Panc1 (cell line): ENCODE results near the gene PKP1. TPM values are rescaled to one million over a fixed set of nuclear protein-coding genes. Genes with fewer than 3 reads are reported as not detected.

ENCODE experiments used
- ATAC-seq: fragments of 200-7000 bp; cut with Tn5 transposase; 2 replicates; pipeline ENCODE4 v1.9.1; 2020; ENCODE audit warnings: mild to moderate bottlenecking, moderate library complexity
- BruUV-seq: library from RNA; stranded (reverse); fragments of 400-500 nt; replicated peaks from 2 replicates; lab custom pipeline; 2021; lab: Mats Ljungman, UMichigan
- CTCF ChIA-PET: fragments of 300-600 bp; sonication (Branson Sonifier 250); formaldehyde crosslinking; loops from one replicate; lab custom pipeline; 2022; ENCODE audit warnings: antibody characterized with exemption; lab: Charles Lee
- POLR2A ChIA-PET: fragments of 300-600 bp; sonication (Branson Sonifier 250); formaldehyde crosslinking; loops from one replicate; lab custom pipeline; 2022; ENCODE audit warnings: antibody characterized with exemption; lab: Charles Lee
- DNase-seq: peaks from one replicate; pipeline ENCODE4 v3.0.0-alpha.2; 2010; ENCODE audit warnings: low read depth, low spot score
- H3K27ac ChIP-seq: 2 replicates; pipeline ENCODE4 v1.5.1; 2011; ENCODE audit warnings: mild to moderate bottlenecking, low read length, inconsistent platforms
- H3K27me3 ChIP-seq: fragments of 200-500 bp; sonication (Bioruptor generic); 2 replicates; pipeline ENCODE4 v1.6.0; 2014; ENCODE audit warnings: low read length, inconsistent platforms; ENCODE audit not compliant: control insufficient read depth, insufficient read depth
- H3K36me3 ChIP-seq: fragments of 200-500 bp; sonication (Bioruptor generic); 2 replicates; pipeline ENCODE4 v1.5.1; 2014; ENCODE audit warnings: inconsistent platforms, mild to moderate bottlenecking, low read length, moderate library complexity; ENCODE audit not compliant: control insufficient read depth, insufficient read depth
- H3K4me1 ChIP-seq: 2 replicates; pipeline ENCODE4 v1.5.1; 2011; ENCODE audit warnings: inconsistent platforms, mild to moderate bottlenecking, low read length, moderate library complexity; ENCODE audit not compliant: control insufficient read depth, insufficient read depth
- H3K4me3 ChIP-seq, 2 experiments: 2 replicates each; pipeline ENCODE4 v1.5.1; 2011 to 2012; ENCODE audit warnings: low read depth in 2 of 2, low read length in 2 of 2, mild to moderate bottlenecking in 2 of 2, inconsistent platforms in 1 of 2, moderate library complexity in 1 of 2
- H3K9me3 ChIP-seq: fragments of 200-500 bp; sonication (Bioruptor generic); 2 replicates; pipeline ENCODE4 v1.5.1; 2014; ENCODE audit warnings: low read depth, mild to moderate bottlenecking, inconsistent platforms, low read length, moderate library complexity; ENCODE audit not compliant: control insufficient read depth, insufficient read depth
- CTCF ChIP-seq: fragments of 450-650 bp; IDR thresholded peaks from 2 replicates; pipeline ENCODE4 v1.5.1; 2017; ENCODE audit warnings: mild to moderate bottlenecking
- POLR2AphosphoS5 ChIP-seq: IDR thresholded peaks from 2 replicates; pipeline ENCODE4 v1.6.1; 2012; ENCODE audit warnings: mild to moderate bottlenecking, low read depth, low read length, moderate library complexity
- REST ChIP-seq, 2 experiments: IDR thresholded peaks; 2 replicates each; pipeline ENCODE4 v1.6.1; 2011 to 2012; ENCODE audit warnings: low read depth in 2 of 2, control low read depth in 1 of 2, low read length in 1 of 2, mild to moderate bottlenecking in 1 of 2, moderate library complexity in 1 of 2; ENCODE audit not compliant: insufficient read depth in 1 of 2
- SIN3A ChIP-seq: IDR thresholded peaks from 2 replicates; pipeline ENCODE4 v1.6.1; 2012; ENCODE audit warnings: low read depth, mild to moderate bottlenecking, low read length, moderate library complexity, borderline replicate concordance; ENCODE audit not compliant: insufficient read depth
- TCF7L2 ChIP-seq: IDR thresholded peaks from 2 replicates; pipeline ENCODE4 v1.6.1; 2011; ENCODE audit warnings: mild to moderate bottlenecking, low read depth, low read length, inconsistent platforms
- in situ Hi-C: cut with HindIII; loops from 2 replicates; pipeline ENCODE4 v1.10.0; 2016; ENCODE audit warnings: low sequenced_read_pairs, low pct_unique_long_range_greater_than_20kb
- intact Hi-C: fragments of 100-400 bp; cut with micrococcal nuclease; formaldehyde crosslinking; loops from one replicate; pipeline ENCODE4 v1.10.0; 2022; ENCODE audit not compliant: unreplicated experiment
- total RNA-seq: library from RNA; stranded (reverse); gene quantifications from one replicate; pipeline ENCODE4 v1.2.1, GENCODE V29; 2021; ENCODE audit not compliant: unreplicated experiment

PKP1 gene
- total RNA-seq, 1 experiment from 2014 or later = 0.44 TPM

DNA sequence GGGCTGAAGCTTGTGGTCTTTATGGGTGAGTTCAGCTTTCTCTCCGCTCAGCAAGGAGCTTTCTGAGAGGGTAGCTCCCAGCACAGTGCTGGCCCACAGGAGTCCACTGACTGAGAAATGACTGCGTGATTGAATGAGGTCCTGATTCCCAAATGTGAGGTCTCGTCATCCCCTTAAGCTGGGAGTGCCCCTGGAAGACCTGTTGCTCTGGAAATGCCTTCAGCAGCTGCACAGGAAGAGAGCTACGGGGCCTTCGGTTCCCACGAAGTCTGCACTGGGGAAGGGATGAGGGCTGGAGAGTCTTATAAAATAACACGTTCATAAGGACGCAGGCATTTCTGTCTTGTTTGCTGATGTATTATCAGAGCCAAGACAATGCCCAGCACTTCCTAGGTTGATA, 80.2 kb downstream of the PKP1 start:
- peaks cover 7% of the 10 kb centered on the region; the same call in 1 of the 2 replicates for H3K27me3 ChIP-seq
- ATAC-seq (no peak), DNase-seq (no peak)
- no peak overlapping the region for H3K27ac ChIP-seq
- CTCF ChIA-PET = interaction anchor here (0.7 kb wide), 1 partner anchor 118 kb away, joined by 4 read pairs; no protein-coding TSS in a partner anchor
- H3K4me1 ChIP-seq = no peaks in the 10 kb centered on the region
- H3K36me3 ChIP-seq = no peaks in the 10 kb centered on the region
- no peak overlapping the region for H3K4me3 ChIP-seq
- no peaks in the 10 kb centered on the region for H3K9me3 ChIP-seq
- POLR2A ChIA-PET = no interaction called here
- no TSS peak for BruUV-seq
- in situ Hi-C loops = no loop called here
- intact Hi-C loops = no loop called here
- TF ChIP-seq REST (IDR thresholded peaks at IDR 0.05; ENCODE audit: insufficient read depth in 1 of 2, low read depth in 2 of 2, low read length in 1 of 2) (no peak), SIN3A (no peak), POLR2AphosphoS5 (no peak), TCF7L2 (no peak), CTCF (no peak)

DNA sequence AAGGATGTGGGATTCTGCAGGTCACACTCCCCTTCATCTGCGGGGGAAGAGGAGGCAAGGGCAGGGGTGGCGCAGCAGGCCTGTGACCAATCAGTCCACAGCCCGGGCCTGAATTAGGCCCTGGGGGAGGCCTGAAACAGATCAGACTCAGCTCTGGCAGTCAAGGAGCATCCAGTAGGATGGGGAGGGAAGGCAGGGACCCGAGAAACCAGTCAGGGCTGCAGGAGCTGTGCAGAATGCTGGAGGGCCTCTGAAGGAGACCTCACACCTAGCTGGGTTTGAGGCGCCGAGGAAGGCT, 81.5 kb downstream of the PKP1 start:
- Histone ChIP-seq H3K4me1 (no peaks in the 10 kb centered on the region), H3K4me3 (no peak overlapping the region), H3K9me3 (no peaks in the 10 kb centered on the region), H3K27ac (no peak overlapping the region), H3K36me3 (no peaks in the 10 kb centered on the region), H3K27me3 (peaks cover 7% of the 10 kb centered on the region; the same call in 1 of the 2 replicates)
- intact Hi-C loops = no loop called here
- no peak for TF ChIP-seq CTCF
- no peak for TF ChIP-seq SIN3A
- no peak for TF ChIP-seq POLR2AphosphoS5
- TF ChIP-seq TCF7L2 = no peak
- no peak for TF ChIP-seq REST (IDR thresholded peaks at IDR 0.05; ENCODE audit: insufficient read depth in 1 of 2, low read depth in 2 of 2, low read length in 1 of 2)
- in situ Hi-C loops = no loop called here
- ChIA-PET CTCF (interaction anchor here (0.6 kb wide), 1 partner anchor 792 kb away, joined by 7 read pairs; no protein-coding TSS in a partner anchor), POLR2A (no interaction called here)
- no peak for DNase-seq
- no peak for ATAC-seq
- BruUV-seq = no TSS peak
